OCI-LY1 (cell line): ENCODE measurements around the gene MVB12B.

Experiments used
- H2AFZ ChIP-seq: fragments of 200-600 bp; sonication (generic), shearing (Covaris generic); 2 replicates; pipeline ENCODE4 v1.6.0; 2014; ENCODE audit warnings: antibody characterized with exemption, mild to moderate bottlenecking, low read length
- H3F3A ChIP-seq: fragments of 200-600 bp; sonication (generic), shearing (Covaris generic); 2 replicates; pipeline ENCODE4 v1.6.0; 2014; ENCODE audit warnings: mild to moderate bottlenecking, antibody characterized with exemption, low read length, moderate library complexity; ENCODE audit not compliant: insufficient read depth
- H3K27ac ChIP-seq: fragments of 200-600 bp; sonication (generic); 2 replicates; pipeline ENCODE4 v1.5.1; 2014; ENCODE audit warnings: low read length, mixed run types, mild to moderate bottlenecking, low read depth; ENCODE audit not compliant: poor library complexity, severe bottlenecking
- H3K27me3 ChIP-seq: fragments of 200-600 bp; sonication (generic); 2 replicates; pipeline ENCODE4 v1.6.0; 2014; ENCODE audit warnings: antibody characterized with exemption, mild to moderate bottlenecking, low read length, moderate library complexity; ENCODE audit not compliant: insufficient read depth
- H3K36me3 ChIP-seq: fragments of 200-600 bp; sonication (generic); 2 replicates; pipeline ENCODE4 v1.6.1; 2014; ENCODE audit warnings: mild to moderate bottlenecking, antibody characterized with exemption, low read length, moderate library complexity, mixed read lengths; ENCODE audit not compliant: insufficient read depth
- H3K4me1 ChIP-seq: fragments of 200-600 bp; sonication (generic); 2 replicates; pipeline ENCODE4 v1.5.1; 2014; ENCODE audit warnings: mild to moderate bottlenecking, low read length, moderate library complexity; ENCODE audit not compliant: insufficient read depth, severe bottlenecking
- H3K4me2 ChIP-seq: fragments of 200-600 bp; sonication (generic), shearing (Covaris generic); 2 replicates; pipeline ENCODE4 v1.6.1; 2014; ENCODE audit warnings: low read length
- H3K4me3 ChIP-seq: fragments of 200-600 bp; sonication (generic); 2 replicates; pipeline ENCODE4 v1.5.1; 2014; ENCODE audit warnings: low read length, low read depth, mild to moderate bottlenecking, mixed read lengths; ENCODE audit not compliant: poor library complexity, severe bottlenecking
- H3K79me2 ChIP-seq: fragments of 200-600 bp; shearing (Covaris generic); 2 replicates; pipeline ENCODE4 v1.6.1; 2016; ENCODE audit warnings: mixed run types, low read length, mixed read lengths; ENCODE audit not compliant: insufficient read depth
- H3K9ac ChIP-seq: fragments of 200-600 bp; sonication (generic), shearing (Covaris generic); 2 replicates; pipeline ENCODE4 v1.6.1; 2014; ENCODE audit warnings: mild to moderate bottlenecking, low read length, mixed read lengths
- H3K9me2 ChIP-seq: fragments of 200-600 bp; sonication (generic), shearing (Covaris generic); 2 replicates; pipeline ENCODE4 v1.6.1; 2014; ENCODE audit warnings: low read depth, mild to moderate bottlenecking, low read length, mixed read lengths
- H3K9me3 ChIP-seq: fragments of 200-600 bp; shearing (Covaris generic); 2 replicates; pipeline ENCODE4 v1.6.1; 2014; ENCODE audit warnings: low read length, mixed read lengths
- H4K20me1 ChIP-seq: fragments of 200-600 bp; sonication (generic), shearing (Covaris generic); 2 replicates; pipeline ENCODE4 v1.6.0; 2016; ENCODE audit warnings: mild to moderate bottlenecking, low read length; ENCODE audit not compliant: insufficient read depth
- CTCF ChIP-seq: fragments of 200-600 bp; sonication (generic), shearing (Covaris generic); IDR thresholded peaks from 2 replicates; pipeline ENCODE4 v1.5.1; 2017; ENCODE audit warnings: mild to moderate bottlenecking, antibody characterized with exemption, low read length, moderate library complexity, mixed read lengths
- EZH2 ChIP-seq: fragments of 200-600 bp; sonication (generic), shearing (Covaris generic); IDR thresholded peaks from 2 replicates; pipeline ENCODE4 v1.8.0; 2017; ENCODE audit warnings: borderline replicate concordance, mixed run types, mild to moderate bottlenecking, antibody characterized with exemption, low read length, moderate library complexity, mixed read lengths

Gene MVB12B

DNA sequence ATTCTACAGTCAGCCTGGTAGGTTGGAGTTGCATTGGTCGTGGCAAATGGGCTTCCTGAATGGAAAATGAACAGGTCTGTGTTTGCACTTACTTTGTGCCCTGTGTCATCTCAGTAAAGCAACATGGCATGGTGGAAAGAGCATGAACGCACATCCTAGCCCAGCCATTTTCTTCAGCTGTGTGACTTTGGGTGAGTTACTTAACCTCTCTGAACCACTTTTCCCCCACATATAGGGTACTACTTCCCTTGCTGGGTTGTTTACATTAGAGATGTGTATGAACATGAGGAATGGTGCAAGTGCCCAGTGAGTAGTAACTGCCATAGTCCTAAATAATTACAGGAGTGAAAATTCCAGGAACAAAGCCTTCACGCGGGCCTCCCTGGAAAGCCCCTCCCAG is 83.6 kb downstream of the MVB12B start:
- Histone ChIP-seq H3F3A (no peaks in the 10 kb centered on the region), H3K36me3 (no peaks in the 10 kb centered on the region), H3K9ac (no peak overlapping the region), H3K79me2 (no peaks in the 10 kb centered on the region), H3K4me2 (no peak overlapping the region), H2AFZ (no peak overlapping the region), H3K27ac (no peak overlapping the region), H3K4me3 (no peak overlapping the region), H3K9me2 (no peaks in the 10 kb centered on the region), H3K4me1 (no peaks in the 10 kb centered on the region), H4K20me1 (no peaks in the 10 kb centered on the region), H3K27me3 (no peaks in the 10 kb centered on the region), H3K9me3 (no peaks in the 10 kb centered on the region)
- no peak for TF ChIP-seq CTCF
- TF ChIP-seq EZH2: no peak

DNA sequence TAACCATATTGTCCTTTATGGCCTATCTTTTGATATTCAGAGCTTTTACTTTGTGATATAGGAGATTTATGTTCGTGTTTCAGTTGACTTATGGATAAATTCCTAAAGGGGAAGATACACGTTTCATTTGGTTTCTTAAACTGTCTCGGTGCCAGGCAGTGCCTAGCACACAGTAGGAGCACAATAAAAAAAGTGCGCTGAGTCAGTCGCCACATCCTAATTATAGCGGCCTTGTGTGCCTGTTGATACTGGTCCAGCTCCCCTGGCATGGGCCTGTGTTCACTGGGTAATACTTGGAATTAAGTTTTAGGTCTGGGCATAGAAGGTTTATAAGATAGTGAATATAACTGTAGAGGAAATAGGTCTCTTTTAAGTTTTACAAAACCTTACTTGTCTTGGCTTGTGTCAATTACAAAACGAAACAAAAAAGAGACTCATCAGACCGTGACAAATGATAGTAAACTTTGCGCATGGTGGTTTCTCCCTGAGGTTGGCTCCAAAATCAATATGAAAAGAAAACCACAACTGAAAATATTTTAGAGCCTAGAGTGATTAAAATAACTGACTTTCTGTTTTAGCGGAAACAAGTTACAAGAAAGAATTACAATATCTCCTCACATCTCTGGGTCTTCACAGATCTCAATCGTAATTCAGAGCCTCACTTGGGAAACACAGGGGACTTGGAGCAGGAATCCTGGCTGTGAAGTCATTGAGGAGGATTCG is 84.8 kb downstream of the MVB12B start:
- H3K9me2 ChIP-seq: no peaks in the 10 kb centered on the region
- no peak overlapping the region for H2AFZ ChIP-seq
- no peaks in the 10 kb centered on the region for H3K36me3 ChIP-seq
- no peaks in the 10 kb centered on the region for H3F3A ChIP-seq
- no peak overlapping the region for H3K9ac ChIP-seq
- H3K4me2 ChIP-seq: no peak overlapping the region
- TF ChIP-seq CTCF: no peak
- no peak for TF ChIP-seq EZH2
- no peaks in the 10 kb centered on the region for H3K27me3 ChIP-seq
- H3K4me3 ChIP-seq: no peak overlapping the region
- no peak overlapping the region for H3K27ac ChIP-seq
- H4K20me1 ChIP-seq: no peaks in the 10 kb centered on the region
- no peaks in the 10 kb centered on the region for H3K9me3 ChIP-seq
- H3K4me1 ChIP-seq: no peaks in the 10 kb centered on the region
- no peaks in the 10 kb centered on the region for H3K79me2 ChIP-seq

GRCh38 chr9:126411948-126412284 is 85.3 kb downstream of the MVB12B start:
- H3K36me3 ChIP-seq: no peaks in the 10 kb centered on the region
- no peaks in the 10 kb centered on the region for H4K20me1 ChIP-seq
- TF ChIP-seq CTCF: no peak
- no peak for TF ChIP-seq EZH2
- no peak overlapping the region for H3K4me2 ChIP-seq
- H2AFZ ChIP-seq: no peak overlapping the region
- H3K9me3 ChIP-seq: no peaks in the 10 kb centered on the region
- no peaks in the 10 kb centered on the region for H3K4me1 ChIP-seq
- H3F3A ChIP-seq: no peaks in the 10 kb centered on the region
- no peaks in the 10 kb centered on the region for H3K79me2 ChIP-seq
- H3K27me3 ChIP-seq: no peaks in the 10 kb centered on the region
- no peak overlapping the region for H3K9ac ChIP-seq
- no peak overlapping the region for H3K27ac ChIP-seq
- H3K4me3 ChIP-seq: no peak overlapping the region
- H3K9me2 ChIP-seq: no peaks in the 10 kb centered on the region
